HG03565 (cell line): ENCODE results near the gene NOVA2.

Experiments
- ATAC-seq: cut with Tn5 transposase; IDR thresholded peaks from one replicate; pipeline ENCODE4 v1.9.1; 2021; ENCODE audit warnings: mild to moderate bottlenecking, moderate library complexity; ENCODE audit not compliant: unreplicated experiment

The NOVA2 gene

GRCh38 chr19:45973553-45974338 is at the start of gene NOVA2:
TSS of gene NOVA2 (minus strand) at chr19:45973865. CDS start at chr19:45973351, 514 bp downstream.
- ATAC-seq, result no peak

DNA sequence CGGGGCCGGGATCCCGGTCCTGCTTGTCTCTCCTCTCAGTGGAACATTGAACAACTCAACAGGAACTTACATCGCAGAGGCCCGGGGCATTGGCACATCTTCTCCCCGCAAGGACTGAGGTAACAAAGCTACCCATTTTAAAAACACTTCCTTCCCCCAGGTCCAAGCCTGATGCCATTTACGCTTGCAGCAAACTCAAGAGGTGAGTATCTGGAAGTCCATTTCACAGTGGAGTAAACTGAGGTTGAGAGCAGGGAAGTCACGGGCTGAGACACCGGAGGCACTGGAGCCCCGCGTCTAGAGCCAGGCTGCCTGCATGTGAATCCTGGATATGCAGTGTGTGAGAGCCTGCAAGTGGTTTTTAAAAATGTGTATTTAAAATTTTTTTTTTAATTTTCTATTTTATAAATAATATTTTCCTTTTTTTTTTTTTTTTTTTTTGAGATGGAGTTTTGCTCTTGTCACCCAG is 49.7 kb upstream of the NOVA2 start:
- no peak for ATAC-seq

DNA sequence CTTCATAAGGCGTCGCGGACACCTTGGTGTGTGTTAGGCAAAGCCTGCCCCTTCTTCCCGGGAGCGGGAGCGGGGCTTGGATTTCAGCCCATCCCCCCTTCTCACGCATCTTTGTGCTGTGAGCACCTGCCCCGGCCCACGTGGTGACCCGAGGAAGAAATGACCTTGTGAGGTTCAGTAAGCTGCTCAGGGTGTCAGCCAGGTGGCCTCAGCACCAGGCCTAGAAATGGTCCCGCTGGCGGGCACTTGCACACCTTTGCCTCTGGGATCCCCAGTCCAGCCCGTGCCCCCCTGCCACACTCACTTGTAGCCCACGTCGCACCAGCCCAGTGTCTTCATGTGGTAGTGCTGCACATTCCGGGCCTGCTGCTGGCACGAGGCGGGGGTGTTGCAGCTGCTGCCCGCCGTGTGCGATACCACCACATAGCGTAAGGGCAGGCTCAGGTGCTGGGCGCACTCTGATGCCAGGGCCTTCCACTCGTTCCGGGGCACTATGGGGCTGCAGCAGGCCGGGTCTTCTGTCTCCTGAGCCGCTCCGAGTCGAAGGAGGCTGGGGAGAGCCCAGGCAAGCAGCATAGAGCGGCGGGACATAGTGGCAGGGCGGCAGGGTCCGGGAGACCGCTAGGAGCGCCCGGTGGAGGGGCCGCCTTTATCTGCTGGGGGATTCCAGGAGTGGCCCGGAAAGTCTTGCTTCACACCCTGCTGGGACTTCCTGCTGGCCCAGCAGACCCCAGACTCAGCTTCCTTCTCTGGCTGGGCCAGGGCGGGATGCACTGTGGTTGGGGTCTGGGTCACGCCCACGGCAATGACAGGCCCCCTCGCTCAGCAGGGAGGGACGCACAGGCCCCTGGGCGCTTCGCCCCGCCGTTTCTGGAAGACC is 49.0 kb upstream of the NOVA2 start, which contains the start of gene PGLYRP1:
Gene PGLYRP1, minus strand, starts transcription at position 623 of the 880 bp plus-strand sequence. Its CDS starts 32 bp downstream, at position 591.
- ATAC-seq, result no peak

GRCh38 chr19:46022061-46022430 is 48.4 kb upstream of the NOVA2 start:
- no peak for ATAC-seq

- ATAC-seq, result no peak
Measured at GRCh38 chr19:46021531-46022041, 47.9 kb upstream of the NOVA2 start.

DNA sequence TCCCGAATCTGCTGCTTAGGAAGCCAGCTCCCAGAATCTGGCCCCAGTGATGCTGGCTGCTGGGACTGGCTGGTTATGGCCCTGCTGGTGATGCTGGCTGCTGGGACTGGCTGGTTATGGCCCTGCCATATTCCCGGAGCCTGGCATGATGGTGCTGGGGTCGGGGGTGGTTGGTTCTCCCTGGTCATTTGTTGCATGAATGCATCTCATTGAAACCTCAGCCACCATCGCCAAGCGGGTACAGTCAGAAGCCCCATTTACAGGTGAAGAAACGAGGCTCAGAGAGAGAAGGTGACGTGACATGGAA is 47.1 kb upstream of the NOVA2 start:
- no peak for ATAC-seq

DNA sequence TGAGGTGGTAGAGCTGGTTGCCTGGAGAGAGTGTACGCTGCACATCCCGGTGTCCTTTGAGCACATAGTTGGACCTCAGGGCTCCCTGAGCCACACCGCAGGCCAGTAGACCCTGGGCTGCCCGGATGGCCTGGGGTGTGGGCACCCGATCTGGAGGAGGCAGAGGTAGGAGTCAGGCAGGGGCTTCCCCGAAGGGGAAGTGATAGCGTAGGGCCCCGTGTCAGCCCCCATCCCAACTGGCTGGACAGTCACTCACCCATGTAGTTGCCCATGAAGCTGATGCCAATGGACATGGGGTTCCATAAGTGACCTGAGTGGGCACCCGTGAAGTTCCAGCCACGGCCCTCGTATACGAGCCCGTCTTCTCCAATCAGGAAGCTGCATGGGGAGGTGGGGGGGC is 45.6 kb upstream of the NOVA2 start:
- ATAC-seq, result no peak

DNA sequence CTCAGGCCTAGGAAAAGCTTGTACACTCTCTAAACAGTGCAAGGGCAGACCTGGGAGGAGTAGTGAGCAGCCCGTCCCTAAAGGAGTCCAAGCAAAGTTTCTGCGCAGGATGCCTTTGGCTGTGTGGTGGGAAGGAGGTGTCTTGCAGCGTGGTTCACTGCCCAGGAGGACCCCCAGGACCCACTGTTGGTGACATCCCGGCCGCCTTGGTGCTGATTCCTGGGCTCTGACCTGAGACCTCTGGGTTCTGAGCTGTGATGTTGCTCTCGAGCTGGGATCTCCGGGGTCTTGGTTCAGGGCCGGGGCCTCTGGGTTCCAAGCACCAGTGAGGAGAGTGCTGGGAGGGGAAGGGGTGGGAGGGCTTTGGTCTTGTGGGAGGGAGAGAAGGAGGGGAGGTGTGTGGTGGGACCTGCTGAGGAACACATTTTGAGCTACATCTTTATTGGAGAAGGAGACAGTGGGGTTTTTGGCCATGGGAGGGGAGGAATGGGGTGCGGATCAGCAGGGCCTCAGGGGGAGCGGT is 45.1 kb upstream of the NOVA2 start:
- no peak for ATAC-seq

GRCh38 chr19:46017874-46018675 is 44.4 kb upstream of the NOVA2 start:
- ATAC-seq, result no peak

DNA sequence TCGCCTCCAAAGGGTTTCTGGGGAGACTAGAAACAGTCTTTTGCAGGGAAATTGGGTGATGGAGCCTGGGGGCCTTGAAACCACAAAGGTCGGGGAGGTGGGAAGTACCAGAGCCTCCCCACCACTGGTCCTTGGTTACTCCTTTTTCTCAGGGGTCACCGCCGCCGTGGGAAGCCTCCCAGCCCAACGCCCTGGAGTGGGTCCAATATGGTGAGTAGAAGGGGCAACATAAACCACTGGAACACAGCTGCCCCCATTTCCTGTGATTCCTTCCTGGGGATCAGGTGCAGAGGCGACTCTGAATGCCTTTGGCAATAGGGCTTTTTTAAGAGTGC is 43.4 kb upstream of the NOVA2 start:
- no peak for ATAC-seq

DNA sequence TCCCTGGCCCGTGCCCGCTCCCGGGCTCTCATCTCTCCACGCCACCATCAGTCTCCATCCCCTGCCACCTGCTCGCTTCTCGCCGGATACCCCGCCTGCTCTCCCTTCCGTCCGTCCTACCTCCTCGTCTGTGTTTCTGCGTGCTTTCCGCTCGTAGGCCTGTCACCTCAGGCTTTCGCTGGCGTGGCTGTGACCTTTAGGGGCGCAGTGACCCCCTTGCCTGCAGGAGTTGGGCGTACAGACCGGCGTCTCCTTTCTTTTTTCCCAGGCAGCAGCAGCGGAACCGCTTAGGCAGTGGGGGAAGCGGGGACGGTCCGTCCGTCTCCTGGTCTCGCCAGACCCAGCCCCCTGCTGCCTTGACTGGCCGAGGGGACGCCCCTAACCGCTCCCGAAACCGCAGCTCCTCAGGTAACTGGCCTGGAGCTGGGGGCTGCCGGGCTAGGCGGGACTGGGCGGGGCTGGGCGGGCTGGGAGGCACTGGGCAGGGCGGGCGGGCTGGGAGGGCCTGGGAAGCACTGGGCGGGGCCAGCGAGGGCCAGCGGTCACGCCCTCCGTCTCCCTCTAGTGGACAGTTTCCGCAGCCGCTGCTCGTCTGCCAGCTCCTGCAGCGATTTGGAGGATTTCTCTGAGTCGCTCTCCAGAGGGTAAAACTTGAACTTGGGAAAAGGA is 42.9 kb upstream of the NOVA2 start:
- ATAC-seq, result peak; percentile 43

DNA sequence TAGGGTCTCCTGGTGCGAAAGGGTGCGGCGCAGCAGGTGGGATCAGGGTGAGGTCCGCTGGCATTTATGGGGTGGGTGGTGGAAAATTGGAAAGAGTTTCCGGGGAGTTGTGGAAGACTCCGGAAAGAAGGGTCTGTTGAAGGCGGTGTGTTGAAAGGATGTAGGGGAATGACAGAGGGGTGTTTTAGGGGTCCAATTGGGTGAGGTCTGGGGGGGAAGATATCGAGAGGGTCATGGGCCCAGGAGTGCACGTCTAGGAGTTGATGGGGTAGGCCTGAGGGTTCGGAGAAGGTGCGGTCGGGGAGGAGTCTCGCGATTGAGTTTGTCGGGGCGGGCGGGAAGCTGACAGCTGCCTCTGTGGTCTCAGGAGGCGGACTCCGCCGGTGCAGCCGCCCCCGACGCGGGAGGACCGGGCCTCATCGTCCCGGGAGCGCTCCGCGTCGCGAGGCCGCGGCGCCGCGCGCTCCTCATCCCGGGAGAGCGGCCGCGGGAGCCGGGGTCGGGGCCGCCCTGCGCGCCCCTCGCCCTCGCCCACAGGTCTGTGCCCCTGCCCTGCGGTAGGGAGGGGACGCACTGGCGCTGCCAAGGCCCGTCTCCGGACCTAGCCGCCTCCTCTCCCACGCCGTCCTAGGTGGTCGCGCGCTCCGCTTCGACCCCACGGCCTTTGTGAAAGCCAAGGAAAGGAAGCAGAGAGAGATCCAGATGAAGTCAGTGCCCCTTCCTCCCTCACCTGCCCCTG is 42.2 kb upstream of the NOVA2 start:
- ATAC-seq, result no peak

- ATAC-seq, result no peak
Measured at GRCh38 chr19:46014941-46015686, 41.4 kb upstream of the NOVA2 start.

GRCh38 chr19:46014534-46014933 is 40.9 kb upstream of the NOVA2 start:
- no peak for ATAC-seq

DNA sequence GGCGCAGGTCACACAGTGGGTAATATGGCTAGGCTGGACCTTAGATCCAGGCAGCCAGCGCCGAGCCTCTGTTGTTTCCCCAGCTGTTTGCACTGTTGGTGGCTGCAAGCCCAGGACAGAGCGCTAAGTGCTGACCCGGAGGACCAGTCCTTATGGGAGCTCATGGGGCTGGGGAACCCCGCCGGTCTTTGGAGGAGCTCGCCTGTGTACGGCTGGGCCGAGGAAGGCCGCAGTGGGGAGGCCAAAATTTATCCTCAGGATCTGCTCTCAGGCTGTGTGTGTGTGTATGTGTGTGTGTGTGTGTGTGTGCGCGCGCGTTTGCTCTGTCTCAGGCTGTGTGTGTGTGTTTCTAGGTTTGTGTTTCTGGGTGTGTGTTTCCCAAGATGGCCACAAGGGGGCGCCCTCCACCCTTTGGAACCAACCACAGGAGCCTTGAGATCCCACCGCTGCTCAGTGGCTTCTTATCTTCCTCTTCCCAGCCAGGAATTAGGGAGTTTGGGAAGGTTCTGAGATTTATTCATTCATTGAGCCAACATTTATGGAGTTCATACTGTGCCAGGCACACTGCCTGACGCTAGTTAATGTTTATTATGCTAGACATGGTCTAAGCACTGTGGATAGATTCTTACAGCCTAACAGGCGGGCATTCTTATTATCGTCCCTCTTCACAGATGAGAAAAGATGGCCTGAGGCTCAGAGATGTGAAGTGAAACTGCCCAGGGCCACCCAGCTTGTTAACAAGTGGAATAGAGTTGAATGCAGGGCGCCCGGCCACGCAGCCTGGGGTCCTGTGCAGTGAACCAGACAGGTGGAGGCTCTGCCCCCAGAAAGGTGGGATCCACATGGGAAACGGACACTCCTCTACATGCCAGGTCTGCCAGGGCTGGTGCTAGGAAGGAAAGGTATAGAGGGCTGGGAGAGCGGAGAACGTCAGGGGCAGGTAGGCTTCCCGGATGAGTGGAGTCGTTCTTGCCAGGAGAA is 36.2 kb upstream of the NOVA2 start:
- ATAC-seq, result no peak

DNA sequence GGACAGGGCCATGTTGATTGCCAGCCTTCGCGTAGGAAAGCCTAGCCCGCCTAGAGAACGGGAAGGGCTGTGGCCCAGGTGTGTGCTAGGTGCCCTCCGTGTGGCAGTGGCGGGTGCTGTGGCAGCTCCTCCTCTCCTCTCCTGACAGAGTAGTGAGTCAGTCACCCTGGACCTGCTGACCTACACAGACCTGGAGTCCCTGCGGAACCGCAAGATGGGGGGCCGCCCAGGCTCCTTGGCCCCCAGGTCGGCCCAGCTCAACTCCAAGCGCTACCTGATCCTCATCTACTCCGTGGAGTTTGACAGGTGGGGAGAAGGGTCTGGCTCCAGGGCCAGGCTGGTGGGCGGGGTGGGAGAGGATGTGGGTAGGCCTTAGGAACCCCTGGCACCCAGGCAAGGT is 32.7 kb upstream of the NOVA2 start:
- no peak for ATAC-seq

DNA sequence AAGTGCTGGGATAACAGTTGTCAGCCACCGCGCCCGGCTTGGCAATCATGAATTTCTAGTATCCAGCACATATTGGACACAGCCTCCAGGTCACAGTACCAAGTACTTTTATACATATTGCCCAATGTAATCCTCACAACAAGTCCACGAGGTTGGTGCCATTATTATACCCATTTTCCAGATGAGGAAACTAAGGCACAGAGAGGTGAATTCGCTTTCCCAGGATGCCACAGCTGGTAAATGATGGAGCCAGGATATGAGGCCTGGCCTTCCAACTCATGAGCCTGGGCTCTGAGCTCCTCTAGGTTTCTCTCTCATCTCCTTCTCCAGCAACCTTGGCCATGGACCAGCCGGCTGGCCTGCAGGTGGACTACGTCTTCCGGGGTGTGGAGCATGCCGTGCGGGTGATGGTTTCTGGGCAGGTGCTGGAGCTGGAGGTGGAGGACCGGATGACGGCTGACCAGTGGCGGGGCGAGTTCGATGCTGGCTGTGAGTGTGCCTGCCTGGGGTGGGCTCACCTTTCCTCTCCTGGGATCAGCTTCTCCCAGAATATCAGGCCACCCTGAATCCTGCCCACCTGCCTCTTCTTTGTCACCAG is 29.1 kb upstream of the NOVA2 start:
- no peak for ATAC-seq
